GM10266 (cell line): ENCODE measurements around the gene OPN4.

Experiments
- DNase-seq: peaks from one replicate; pipeline ENCODE4 v3.0.0; 2012; ENCODE audit errors: extremely low spot score
- CTCF ChIP-seq: IDR thresholded peaks from 2 replicates; pipeline ENCODE4 v1.5.1; 2012; ENCODE audit warnings: mild to moderate bottlenecking, low read depth; ENCODE audit not compliant: control insufficient read depth, insufficient read depth; ENCODE audit errors: missing control alignments

The OPN4 gene

GRCh38 chr10:86698207-86698940 lies 44.0 kb downstream of the OPN4 start:
- TF ChIP-seq CTCF = no peak
- DNase-seq = no peak

GRCh38 chr10:86699125-86699524 lies 44.8 kb downstream of the OPN4 start:
- no peak for DNase-seq

GRCh38 chr10:86699541-86699940 lies 45.2 kb downstream of the OPN4 start:
- DNase-seq = no peak
- no peak for TF ChIP-seq CTCF

More at GRCh38 chr10:86699125-86699524, 44.8 kb downstream of the OPN4 start:
- no peak for TF ChIP-seq CTCF

- no peak for DNase-seq
These were observed 45.9 kb downstream of the OPN4 start for GRCh38 chr10:86699991-86700840.

GRCh38 chr10:86700851-86701617 lies 46.7 kb downstream of the OPN4 start:
- no peak for TF ChIP-seq CTCF
- no peak for DNase-seq

More at GRCh38 chr10:86699991-86700840, 45.9 kb downstream of the OPN4 start:
- TF ChIP-seq CTCF = no peak

- no peak for TF ChIP-seq CTCF
- DNase-seq = no peak
These were observed 48.8 kb downstream of the OPN4 start for GRCh38 chr10:86703176-86703575.

GRCh38 chr10:86705139-86705538 lies 50.8 kb downstream of the OPN4 start:
- no peak for DNase-seq

More at GRCh38 chr10:86705139-86705538, 50.8 kb downstream of the OPN4 start:
- TF ChIP-seq CTCF = no peak
